ENCODE measurements around the gene AUTS2. TPM values are rescaled to one million over a fixed set of nuclear protein-coding genes. Genes with fewer than 3 reads are reported as not detected.

Gene AUTS2
- polyA plus RNA-seq, 3 donors = 0.08 to 0.35 TPM; not detected in 1

DNA sequence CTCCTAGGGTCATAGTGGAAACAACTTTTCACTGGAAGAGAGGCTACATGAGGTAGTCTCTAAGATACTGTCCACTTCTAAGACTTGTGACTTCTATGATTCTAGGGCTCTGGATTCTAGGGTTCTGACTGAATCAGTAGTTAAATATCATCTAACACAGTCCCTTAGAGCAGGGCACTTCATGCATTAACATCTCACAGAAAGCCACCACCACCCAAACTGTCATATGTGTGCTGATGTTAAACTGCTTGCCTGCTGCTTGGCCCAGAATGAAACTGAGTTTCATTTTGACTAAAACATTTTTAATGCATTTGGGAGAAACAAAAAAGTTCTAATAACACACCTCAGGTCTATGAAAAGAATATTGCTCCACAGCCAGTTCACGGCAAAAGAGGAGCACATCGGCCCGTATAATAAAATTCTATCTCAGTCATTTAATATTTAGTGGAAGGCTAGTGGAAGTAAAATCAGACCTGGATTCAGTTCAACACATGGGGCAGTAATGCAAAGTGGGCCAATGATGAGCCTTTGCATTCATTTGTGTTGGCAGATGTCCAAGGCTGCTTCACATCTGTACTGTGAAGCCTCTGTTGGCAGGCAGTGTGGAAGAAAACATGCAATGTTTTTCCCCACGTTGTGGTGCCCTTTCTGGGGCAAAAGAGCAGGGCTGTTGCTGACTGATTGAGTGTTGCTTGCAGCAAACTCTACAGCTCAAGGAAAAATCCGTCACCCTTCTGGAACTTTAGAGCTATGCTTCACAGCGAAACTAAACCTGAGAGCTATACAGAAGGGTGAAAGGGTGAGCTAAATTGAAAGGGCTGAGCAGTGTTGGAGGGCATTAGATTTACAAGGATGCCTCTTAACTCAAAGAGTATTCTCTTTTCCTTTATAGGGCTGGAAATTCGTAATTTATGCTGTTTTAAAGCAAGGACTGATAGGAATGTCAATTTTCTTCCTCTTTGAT, 33.5 kb upstream of the AUTS2 start:
- Histone ChIP-seq H3K79me2 (ENCODE audit: insufficient read depth, low read length) (no peaks in the 10 kb centered on the region), H2AFZ (ENCODE audit: insufficient read depth, low read depth, low read length, poor library complexity, severe bottlenecking) (no peak overlapping the region), H3K9me3 (replicated peaks in 1 of 2; ENCODE audit: control insufficient read depth in 1 of 2, insufficient read depth in 1 of 2, low read length in 2 of 2) (no peaks in the 10 kb centered on the region), H3K27ac (ENCODE audit: low read depth in 1 of 2, low read length in 2 of 2) (no peak overlapping the region), H3K4me3 (replicated peaks in 1 of 3; ENCODE audit: low read depth in 2 of 3, low read length in 3 of 3) (no peak overlapping the region), H3K9ac (ENCODE audit: insufficient read depth, low read length, poor library complexity, severe bottlenecking) (no peak overlapping the region), H3K4me2 (replicated peaks; ENCODE audit: extremely low read depth, low read length, poor library complexity, severe bottlenecking) (no peak overlapping the region), H4K20me1 (ENCODE audit: insufficient read depth, low read length) (no peaks in the 10 kb centered on the region), H3K4me1 (ENCODE audit: control insufficient read depth in 1 of 2, insufficient read depth in 2 of 2, low read length in 2 of 2) (no peaks in the 10 kb centered on the region), H3K36me3 (replicated peaks in 1 of 2; ENCODE audit: control insufficient read depth in 1 of 2, insufficient read depth in 2 of 2, low read length in 2 of 2) (no peaks in the 10 kb centered on the region), H3K27me3 (ENCODE audit: control insufficient read depth in 2 of 2, insufficient read depth in 2 of 2, low read length in 2 of 2) (no peaks in the 10 kb centered on the region)
- DNase-seq = no peak
- Mint-ChIP-seq H3K27me3 (ENCODE audit: low read depth in 3 of 3) (peaks cover 4 to 7% (median 5%) of the 10 kb centered on the region in 3 donors), H3K9me3 (no peaks in the 10 kb centered on the region), H3K4me1 (no peaks in the 10 kb centered on the region), H3K4me3 (no peak overlapping the region), H3K27ac (no peak overlapping the region), H3K36me3 (no peaks in the 10 kb centered on the region)
- TF ChIP-seq, protein P1, sequence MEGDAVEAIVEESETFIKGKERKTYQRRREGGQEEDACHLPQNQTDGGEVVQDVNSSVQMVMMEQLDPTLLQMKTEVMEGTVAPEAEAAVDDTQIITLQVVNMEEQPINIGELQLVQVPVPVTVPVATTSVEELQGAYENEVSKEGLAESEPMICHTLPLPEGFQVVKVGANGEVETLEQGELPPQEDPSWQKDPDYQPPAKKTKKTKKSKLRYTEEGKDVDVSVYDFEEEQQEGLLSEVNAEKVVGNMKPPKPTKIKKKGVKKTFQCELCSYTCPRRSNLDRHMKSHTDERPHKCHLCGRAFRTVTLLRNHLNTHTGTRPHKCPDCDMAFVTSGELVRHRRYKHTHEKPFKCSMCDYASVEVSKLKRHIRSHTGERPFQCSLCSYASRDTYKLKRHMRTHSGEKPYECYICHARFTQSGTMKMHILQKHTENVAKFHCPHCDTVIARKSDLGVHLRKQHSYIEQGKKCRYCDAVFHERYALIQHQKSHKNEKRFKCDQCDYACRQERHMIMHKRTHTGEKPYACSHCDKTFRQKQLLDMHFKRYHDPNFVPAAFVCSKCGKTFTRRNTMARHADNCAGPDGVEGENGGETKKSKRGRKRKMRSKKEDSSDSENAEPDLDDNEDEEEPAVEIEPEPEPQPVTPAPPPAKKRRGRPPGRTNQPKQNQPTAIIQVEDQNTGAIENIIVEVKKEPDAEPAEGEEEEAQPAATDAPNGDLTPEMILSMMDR (IDR thresholded peaks at IDR 0.05) = no peak
- intact Hi-C loops (cut with micrococcal nuclease) = no loop called here
- 67% methylated on average over 3 of the region's 7 CpGs for WGBS (ENCODE audit: insufficient coverage)

DNA sequence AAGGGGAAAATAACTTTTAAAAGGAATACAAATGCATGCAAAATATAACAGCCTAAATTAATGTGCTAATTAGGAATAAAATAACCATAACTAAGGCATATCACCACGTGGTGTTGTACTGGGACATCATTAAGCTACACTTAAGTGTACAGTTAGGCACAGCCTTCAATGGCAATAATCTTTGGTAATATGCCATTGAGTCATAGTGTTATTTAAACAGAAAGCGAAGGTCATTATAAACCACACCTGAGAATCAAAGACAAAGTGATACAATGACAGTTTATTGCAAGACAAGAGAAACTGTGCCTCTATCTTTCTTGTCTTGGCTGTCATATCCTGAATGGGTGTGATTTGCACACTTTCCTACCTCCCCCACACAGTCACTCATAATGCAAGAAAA, 30.5 kb upstream of the AUTS2 start:
- Mint-ChIP-seq H3K36me3 (no peaks in the 10 kb centered on the region), H3K4me3 (no peak overlapping the region), H3K27ac (no peak overlapping the region), H3K4me1 (no peaks in the 10 kb centered on the region), H3K27me3 (ENCODE audit: low read depth in 3 of 3) (peaks cover 6 to 9% (median 6%) of the 10 kb centered on the region in 3 donors), H3K9me3 (no peaks in the 10 kb centered on the region)
- H3K4me2 ChIP-seq (replicated peaks; ENCODE audit: extremely low read depth, low read length, poor library complexity, severe bottlenecking) = no peak overlapping the region
- H3K27me3 ChIP-seq (ENCODE audit: control insufficient read depth in 2 of 2, insufficient read depth in 2 of 2, low read length in 2 of 2) = no peaks in the 10 kb centered on the region
- no peaks in the 10 kb centered on the region for H4K20me1 ChIP-seq (ENCODE audit: insufficient read depth, low read length)
- no peaks in the 10 kb centered on the region for H3K4me1 ChIP-seq (ENCODE audit: control insufficient read depth in 1 of 2, insufficient read depth in 2 of 2, low read length in 2 of 2)
- H3K27ac ChIP-seq (ENCODE audit: low read depth in 1 of 2, low read length in 2 of 2) = no peak overlapping the region
- no peak overlapping the region for H3K4me3 ChIP-seq (replicated peaks in 1 of 3; ENCODE audit: low read depth in 2 of 3, low read length in 3 of 3)
- no peak overlapping the region for H2AFZ ChIP-seq (ENCODE audit: insufficient read depth, low read depth, low read length, poor library complexity, severe bottlenecking)
- TF ChIP-seq, protein P1 (IDR thresholded peaks at IDR 0.05) = no peak
- WGBS (ENCODE audit: insufficient coverage) = no CpG with 5 or more reads among the region's 2 CpGs
- no peak for DNase-seq
- no peak overlapping the region for H3K9ac ChIP-seq (ENCODE audit: insufficient read depth, low read length, poor library complexity, severe bottlenecking)
- intact Hi-C loops (cut with micrococcal nuclease) = no loop called here
- no peaks in the 10 kb centered on the region for H3K9me3 ChIP-seq (replicated peaks in 1 of 2; ENCODE audit: control insufficient read depth in 1 of 2, insufficient read depth in 1 of 2, low read length in 2 of 2)
- H3K36me3 ChIP-seq (replicated peaks in 1 of 2; ENCODE audit: control insufficient read depth in 1 of 2, insufficient read depth in 2 of 2, low read length in 2 of 2) = no peaks in the 10 kb centered on the region
- no peaks in the 10 kb centered on the region for H3K79me2 ChIP-seq (ENCODE audit: insufficient read depth, low read length)

Measured in CD14-positive monocyte (primary cell).